Endodermal cell (in vitro differentiated cells): Measurements from ENCODE around the gene CCNT2. TPM values are rescaled to one million over a fixed set of nuclear protein-coding genes. Genes with fewer than 3 reads are reported as not detected.
"Not testable (repeated sequence)": the region's sequence is repeated elsewhere in the genome, so short reads cannot be mapped to it uniquely, and the experiment has no call there.

ENCODE experiments used
- DNase-seq: peaks from one replicate; pipeline ENCODE4 v3.0.0-alpha.2; 2017
- H3K27ac ChIP-seq: 2 replicates; pipeline ENCODE4 v1.5.1; 2013; ENCODE audit warnings: mild to moderate bottlenecking, low read depth, low read length, moderate library complexity
- H3K27me3 ChIP-seq: 2 replicates; pipeline ENCODE4 v1.6.1; 2013; ENCODE audit warnings: mild to moderate bottlenecking, low read length, moderate library complexity; ENCODE audit not compliant: insufficient read depth, control insufficient read depth, poor library complexity, severe bottlenecking
- H3K36me3 ChIP-seq: 2 replicates; pipeline ENCODE4 v1.7.0; 2013; ENCODE audit warnings: mild to moderate bottlenecking, low read length, moderate library complexity; ENCODE audit not compliant: control insufficient read depth, insufficient read depth
- H3K4me1 ChIP-seq: one replicate; pipeline ENCODE4 v1.7.0; 2013; ENCODE audit warnings: low read length; ENCODE audit not compliant: control insufficient read depth, insufficient read depth
- H3K4me3 ChIP-seq: 2 replicates; pipeline ENCODE4 v1.5.1; 2013; ENCODE audit warnings: mild to moderate bottlenecking, low read length, moderate library complexity
- H3K9ac ChIP-seq: 2 replicates; pipeline ENCODE4 v1.6.1; 2013; ENCODE audit warnings: mild to moderate bottlenecking, low read length, moderate library complexity; ENCODE audit not compliant: poor library complexity, severe bottlenecking; ENCODE audit errors: extremely low read depth
- H3K9me3 ChIP-seq: 2 replicates; pipeline ENCODE4 v1.6.1; 2013; ENCODE audit warnings: mild to moderate bottlenecking, low read length, moderate library complexity; ENCODE audit not compliant: control insufficient read depth
- H3K27ac Mint-ChIP-seq: 2 replicates; pipeline ENCODE4 v1.8.0; 2020; ENCODE audit warnings: mixed read lengths
- H3K27me3 Mint-ChIP-seq: 2 replicates; pipeline ENCODE4 v1.8.0; 2021; ENCODE audit warnings: mild to moderate bottlenecking, mixed read lengths; ENCODE audit not compliant: insufficient read depth
- H3K36me3 Mint-ChIP-seq: 2 replicates; pipeline ENCODE4 v1.8.0; 2020; ENCODE audit warnings: low read depth, mixed read lengths
- H3K4me1 Mint-ChIP-seq: 2 replicates; pipeline ENCODE4 v1.8.0; 2020; ENCODE audit warnings: mixed read lengths
- H3K4me3 Mint-ChIP-seq: 2 replicates; pipeline ENCODE4 v1.8.0; 2020; ENCODE audit warnings: mild to moderate bottlenecking, moderate library complexity, mixed read lengths
- H3K9me3 Mint-ChIP-seq: 2 replicates; pipeline ENCODE4 v1.8.0; 2020; ENCODE audit warnings: mild to moderate bottlenecking, mixed read lengths
- WGBS, 2 experiments: methylation state at CpG; one replicate each; pipeline versions ENCODE4 v1.1.5 to v1.1.7; 2013; ENCODE audit warnings: missing lambda C conversion rate in 2 of 2, mixed read lengths in 1 of 2; ENCODE audit not compliant: insufficient coverage in 1 of 2, insufficient read length in 1 of 2; 5-methylcytosine and 5-hydroxymethylcytosine counted together
- total RNA-seq, 2 donors: library from RNA; stranded (reverse); fragmentation: NEBNext Ultra II Directional in 1 of 2; extraction: Animal tissue kit (Norgen Biotek cat#: 25700) in 1 of 2; gene quantifications; 2 replicates in 1 of 2; 3 replicates in 1 of 2; pipeline ENCODE4 v1.2.1, GENCODE V29; 2021
- TF ChIP-seq, protein P1 (sequence below): fragments of 200-600 bp; sonication (generic); conservative IDR thresholded peaks from 2 replicates; pipeline ENCODE4 v1.5.0; 2021; ENCODE audit warnings: antibody characterized with exemption, mild to moderate bottlenecking

Gene CCNT2
- total RNA-seq, 2 donors from 2014 or later, result 51.4 to 53.3 TPM

DNA sequence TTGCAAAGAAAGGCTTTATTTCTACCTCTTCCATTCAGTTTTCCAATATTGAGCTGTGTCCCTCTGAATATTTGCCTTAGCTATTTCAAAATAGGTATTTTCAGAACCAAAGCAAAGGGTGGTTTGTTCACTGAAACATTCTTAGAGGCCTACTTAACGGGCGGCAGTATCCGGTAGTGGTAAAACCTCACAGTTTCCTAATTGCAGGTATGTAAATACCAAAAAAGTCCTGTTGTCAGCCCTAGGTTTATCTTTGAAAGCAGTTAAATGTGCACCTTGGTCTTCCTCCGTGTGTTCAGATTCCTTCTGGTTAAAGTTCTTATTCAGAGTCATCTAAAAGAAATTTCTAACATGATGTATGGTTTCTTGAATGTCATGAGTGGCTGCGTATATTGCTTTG is 38.9 kb downstream of the CCNT2 start:
- H3K9ac ChIP-seq, result no peak overlapping the region
- Mint-ChIP-seq H3K4me1 (peaks cover 23% of the 10 kb centered on the region), H3K27me3 (no peaks in the 10 kb centered on the region)

DNA sequence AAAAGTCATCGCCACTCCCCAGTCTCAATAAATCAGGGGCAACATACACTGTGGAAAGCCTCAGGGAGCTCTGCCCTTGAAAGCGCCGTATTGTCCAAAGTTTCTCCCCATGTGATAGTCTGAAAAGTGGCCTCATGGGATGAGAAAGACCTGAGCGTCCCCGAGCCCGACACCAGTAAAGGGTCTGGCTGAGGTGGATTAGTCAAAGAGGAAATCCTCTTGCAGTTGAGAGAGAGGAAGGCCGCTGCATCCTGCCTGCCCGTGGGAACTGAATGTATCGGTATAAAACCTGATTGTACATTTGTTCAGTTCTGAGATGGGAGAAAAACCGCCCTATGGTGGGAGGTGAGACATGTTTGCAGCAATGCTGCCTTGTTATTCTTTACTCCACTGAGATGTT is 48.5 kb downstream of the CCNT2 start:
- H3K27me3 Mint-ChIP-seq, H3K27me3 ChIP-seq, H3K4me3 Mint-ChIP-seq, H3K9ac ChIP-seq, H3K4me1 Mint-ChIP-seq, H3K27ac ChIP-seq, H3K4me1 ChIP-seq, DNase-seq, H3K36me3 Mint-ChIP-seq, H3K4me3 ChIP-seq, H3K36me3 ChIP-seq, H3K27ac Mint-ChIP-seq: not testable (repeated sequence)
- 91 to 92% methylated on average over 6 to 10 of the region's 10 CpGs for WGBS, 2 experiments
- peaks cover 12% of the 10 kb centered on the region for H3K9me3 ChIP-seq
- peaks cover 27% of the 10 kb centered on the region for H3K9me3 Mint-ChIP-seq

More for the DNA sequence above, 38.9 kb downstream of the CCNT2 start:
- no peaks in the 10 kb centered on the region for H3K9me3 Mint-ChIP-seq
- peaks cover 44% of the 10 kb centered on the region for H3K36me3 ChIP-seq
- WGBS, 2 experiments, result 96 to 100% methylated on average over 3 to 4 of the region's 5 CpGs
- DNase-seq, result no peak
- no peaks in the 10 kb centered on the region for H3K27me3 ChIP-seq
- H3K4me1 ChIP-seq, result peaks cover 3% of the 10 kb centered on the region
- H3K36me3 Mint-ChIP-seq, result peaks cover 29% of the 10 kb centered on the region
- TF ChIP-seq, protein P1, sequence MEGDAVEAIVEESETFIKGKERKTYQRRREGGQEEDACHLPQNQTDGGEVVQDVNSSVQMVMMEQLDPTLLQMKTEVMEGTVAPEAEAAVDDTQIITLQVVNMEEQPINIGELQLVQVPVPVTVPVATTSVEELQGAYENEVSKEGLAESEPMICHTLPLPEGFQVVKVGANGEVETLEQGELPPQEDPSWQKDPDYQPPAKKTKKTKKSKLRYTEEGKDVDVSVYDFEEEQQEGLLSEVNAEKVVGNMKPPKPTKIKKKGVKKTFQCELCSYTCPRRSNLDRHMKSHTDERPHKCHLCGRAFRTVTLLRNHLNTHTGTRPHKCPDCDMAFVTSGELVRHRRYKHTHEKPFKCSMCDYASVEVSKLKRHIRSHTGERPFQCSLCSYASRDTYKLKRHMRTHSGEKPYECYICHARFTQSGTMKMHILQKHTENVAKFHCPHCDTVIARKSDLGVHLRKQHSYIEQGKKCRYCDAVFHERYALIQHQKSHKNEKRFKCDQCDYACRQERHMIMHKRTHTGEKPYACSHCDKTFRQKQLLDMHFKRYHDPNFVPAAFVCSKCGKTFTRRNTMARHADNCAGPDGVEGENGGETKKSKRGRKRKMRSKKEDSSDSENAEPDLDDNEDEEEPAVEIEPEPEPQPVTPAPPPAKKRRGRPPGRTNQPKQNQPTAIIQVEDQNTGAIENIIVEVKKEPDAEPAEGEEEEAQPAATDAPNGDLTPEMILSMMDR, result no peak
- H3K9me3 ChIP-seq, result no peaks in the 10 kb centered on the region
- H3K27ac Mint-ChIP-seq, result no peak overlapping the region
- no peak overlapping the region for H3K4me3 Mint-ChIP-seq
- H3K27ac ChIP-seq, result no peak overlapping the region
- no peak overlapping the region for H3K4me3 ChIP-seq

DNA sequence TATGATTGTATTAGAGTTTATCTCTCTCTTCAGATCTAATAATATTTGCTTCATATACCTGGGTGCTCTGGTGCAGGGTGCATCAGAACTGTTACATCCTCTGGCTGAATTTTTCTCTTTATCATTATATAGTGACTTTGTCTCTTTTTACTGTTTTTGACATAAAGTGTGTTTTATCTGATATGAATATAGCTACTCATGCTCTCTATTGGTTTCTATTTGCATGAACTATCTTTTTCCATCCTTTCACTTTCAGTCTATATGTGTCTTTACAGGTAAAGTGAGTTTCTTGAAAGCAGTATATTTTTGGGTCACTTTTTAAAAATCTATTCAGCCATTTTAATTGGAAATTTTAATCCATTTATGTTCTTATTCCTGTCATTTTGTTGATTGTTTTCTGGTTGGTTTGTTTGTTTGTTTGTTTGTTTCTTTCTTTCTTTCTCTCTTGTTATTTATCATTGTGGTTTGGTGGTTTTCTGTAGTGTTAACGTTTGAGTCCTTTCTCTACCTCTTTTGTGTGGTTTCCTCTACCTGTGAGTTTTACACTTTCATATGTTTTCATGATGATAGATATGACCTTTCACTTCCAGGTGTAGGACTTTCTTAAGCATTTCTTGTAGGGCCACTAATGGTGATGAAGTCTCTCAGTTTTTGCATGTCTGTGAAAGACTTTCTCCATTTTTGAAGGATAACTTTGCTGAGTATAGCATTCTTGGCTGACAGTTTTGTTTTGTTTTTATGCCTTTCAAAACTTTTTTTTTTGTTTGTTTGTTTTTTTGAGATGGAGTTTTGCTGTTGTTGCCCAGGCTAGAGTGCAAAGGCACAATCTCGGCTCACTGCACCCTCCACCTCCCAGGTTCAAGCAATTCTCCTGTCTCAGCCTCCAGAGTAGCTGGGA is 54.9 kb downstream of the CCNT2 start:
- Histone ChIP-seq H3K4me1 (no peaks in the 10 kb centered on the region), H3K27ac (no peak overlapping the region), H3K27me3 (no peaks in the 10 kb centered on the region), H3K9ac (no peak overlapping the region), H3K4me3 (no peak overlapping the region), H3K36me3 (no peaks in the 10 kb centered on the region), H3K9me3 (peaks cover 27% of the 10 kb centered on the region)
- 87 to 100% methylated on average over 1 to 2 of the region's 2 CpGs for WGBS, 2 experiments
- no peak overlapping the region for H3K27ac Mint-ChIP-seq
- TF ChIP-seq, protein P1, result no peak
- peaks cover 3% of the 10 kb centered on the region for H3K27me3 Mint-ChIP-seq
- peaks cover 5% of the 10 kb centered on the region for H3K36me3 Mint-ChIP-seq
- no peak overlapping the region for H3K4me3 Mint-ChIP-seq
- peaks cover 37% of the 10 kb centered on the region for H3K9me3 Mint-ChIP-seq
- DNase-seq, result no peak
- no peaks in the 10 kb centered on the region for H3K4me1 Mint-ChIP-seq
